GM23338 (cell line): ENCODE data around the gene NID1. TPM values are rescaled to one million over a fixed set of nuclear protein-coding genes. Genes with fewer than 3 reads are reported as not detected.

Experiments
- CREB1 ChIP-seq: fragments of 250-450 bp; sonication (Bioruptor Pico); IDR thresholded peaks from 2 replicates; pipeline ENCODE4 v1.5.0; 2020; ENCODE audit warnings: low read depth, mild to moderate bottlenecking, moderate library complexity
- EZH2 ChIP-seq: fragments of 200-600 bp; sonication (generic); IDR thresholded peaks from one replicate; pipeline ENCODE4 v1.8.0; 2017; ENCODE audit warnings: antibody characterized with exemption, mild to moderate bottlenecking, low read depth; ENCODE audit not compliant: unreplicated experiment
- EZH2phosphoT487 ChIP-seq: fragments of 200-600 bp; sonication (generic); IDR thresholded peaks from one replicate; pipeline ENCODE4 v1.8.1; 2018; ENCODE audit warnings: antibody characterized with exemption; ENCODE audit not compliant: unreplicated experiment
- JUNB ChIP-seq: IDR thresholded peaks from one replicate; pipeline ENCODE4 v1.6.1; 2016; ENCODE audit warnings: antibody characterized with exemption; ENCODE audit not compliant: unreplicated experiment
- NANOG ChIP-seq: IDR thresholded peaks from 2 replicates; pipeline ENCODE4 v1.6.1; 2016; ENCODE audit warnings: antibody characterized with exemption, borderline replicate concordance
- POLR2AphosphoS5 ChIP-seq: IDR thresholded peaks from 2 replicates; pipeline ENCODE4 v1.6.1; 2016; ENCODE audit warnings: antibody characterized with exemption, low read depth
- ZNF114 ChIP-seq: fragments of 250-450 bp; sonication (Bioruptor Pico); IDR thresholded peaks from 2 replicates; pipeline ENCODE4 v1.5.0; 2020; ENCODE audit warnings: mild to moderate bottlenecking, moderate library complexity
- polyA plus RNA-seq: library from polyadenylated mRNA; unstranded; fragments of >200 nt; fragmentation: Nextera tagmentation; extraction: Ambion mirVana; gene quantifications from 2 replicates; pipeline ENCODE4 v1.2.1, GENCODE V29; 2016
- total RNA-seq: library from RNA; depleted of rRNA; stranded (reverse); fragments of >200 nt; shearing (Covaris generic); gene quantifications from 2 replicates; pipeline ENCODE4 v1.2.3, GENCODE V29; 2014
- TF ChIP-seq, protein P1 (sequence below): fragments of 250-450 bp; sonication (Bioruptor Pico); IDR thresholded peaks from 2 replicates; pipeline ENCODE4 v1.5.0; 2020; ENCODE audit warnings: mild to moderate bottlenecking, moderate library complexity
- TF ChIP-seq, protein P2 (sequence below), 2 experiments: fragments of 200-600 bp in 1 of 2; sonication (generic) in 1 of 2; conservative IDR thresholded peaks; 2 replicates each; pipeline versions ENCODE4 v1.5.1 to v1.6.1; 2016 to 2017; ENCODE audit warnings: antibody characterized with exemption in 2 of 2, low read depth in 2 of 2, mild to moderate bottlenecking in 2 of 2, moderate library complexity in 1 of 2
- TF ChIP-seq, protein P3 (sequence below): IDR thresholded peaks from 2 replicates; pipeline ENCODE4 v1.6.1; 2016; ENCODE audit warnings: antibody characterized with exemption
- TF ChIP-seq, protein P4 (sequence below): IDR thresholded peaks from one replicate; pipeline ENCODE4 v1.6.1; 2018; ENCODE audit warnings: antibody characterized with exemption; ENCODE audit not compliant: unreplicated experiment

Gene NID1
- total and polyA plus RNA-seq, 2 experiments from 2014 or later = 7.1 to 32.5 TPM

DNA sequence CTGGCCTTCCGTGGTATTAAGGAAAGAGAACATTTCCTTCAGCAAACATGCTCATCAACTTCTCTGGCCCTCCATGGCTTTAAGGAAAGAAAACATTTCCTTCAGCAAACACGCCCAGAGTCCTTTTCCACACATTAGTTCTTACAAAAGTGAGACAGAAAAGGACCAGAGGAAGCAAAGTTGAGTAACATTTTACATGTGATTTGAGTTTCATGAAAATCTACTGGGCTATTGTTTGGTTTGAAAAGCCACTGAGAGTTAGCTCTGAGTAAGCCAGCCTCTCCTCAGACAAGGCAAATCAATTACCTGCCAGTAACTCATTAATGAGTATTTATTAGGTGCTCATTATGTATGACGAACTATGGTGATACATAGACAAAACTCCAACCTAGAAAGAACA is 78.0 kb downstream of the NID1 start (continued):
- TF ChIP-seq, protein P1, sequence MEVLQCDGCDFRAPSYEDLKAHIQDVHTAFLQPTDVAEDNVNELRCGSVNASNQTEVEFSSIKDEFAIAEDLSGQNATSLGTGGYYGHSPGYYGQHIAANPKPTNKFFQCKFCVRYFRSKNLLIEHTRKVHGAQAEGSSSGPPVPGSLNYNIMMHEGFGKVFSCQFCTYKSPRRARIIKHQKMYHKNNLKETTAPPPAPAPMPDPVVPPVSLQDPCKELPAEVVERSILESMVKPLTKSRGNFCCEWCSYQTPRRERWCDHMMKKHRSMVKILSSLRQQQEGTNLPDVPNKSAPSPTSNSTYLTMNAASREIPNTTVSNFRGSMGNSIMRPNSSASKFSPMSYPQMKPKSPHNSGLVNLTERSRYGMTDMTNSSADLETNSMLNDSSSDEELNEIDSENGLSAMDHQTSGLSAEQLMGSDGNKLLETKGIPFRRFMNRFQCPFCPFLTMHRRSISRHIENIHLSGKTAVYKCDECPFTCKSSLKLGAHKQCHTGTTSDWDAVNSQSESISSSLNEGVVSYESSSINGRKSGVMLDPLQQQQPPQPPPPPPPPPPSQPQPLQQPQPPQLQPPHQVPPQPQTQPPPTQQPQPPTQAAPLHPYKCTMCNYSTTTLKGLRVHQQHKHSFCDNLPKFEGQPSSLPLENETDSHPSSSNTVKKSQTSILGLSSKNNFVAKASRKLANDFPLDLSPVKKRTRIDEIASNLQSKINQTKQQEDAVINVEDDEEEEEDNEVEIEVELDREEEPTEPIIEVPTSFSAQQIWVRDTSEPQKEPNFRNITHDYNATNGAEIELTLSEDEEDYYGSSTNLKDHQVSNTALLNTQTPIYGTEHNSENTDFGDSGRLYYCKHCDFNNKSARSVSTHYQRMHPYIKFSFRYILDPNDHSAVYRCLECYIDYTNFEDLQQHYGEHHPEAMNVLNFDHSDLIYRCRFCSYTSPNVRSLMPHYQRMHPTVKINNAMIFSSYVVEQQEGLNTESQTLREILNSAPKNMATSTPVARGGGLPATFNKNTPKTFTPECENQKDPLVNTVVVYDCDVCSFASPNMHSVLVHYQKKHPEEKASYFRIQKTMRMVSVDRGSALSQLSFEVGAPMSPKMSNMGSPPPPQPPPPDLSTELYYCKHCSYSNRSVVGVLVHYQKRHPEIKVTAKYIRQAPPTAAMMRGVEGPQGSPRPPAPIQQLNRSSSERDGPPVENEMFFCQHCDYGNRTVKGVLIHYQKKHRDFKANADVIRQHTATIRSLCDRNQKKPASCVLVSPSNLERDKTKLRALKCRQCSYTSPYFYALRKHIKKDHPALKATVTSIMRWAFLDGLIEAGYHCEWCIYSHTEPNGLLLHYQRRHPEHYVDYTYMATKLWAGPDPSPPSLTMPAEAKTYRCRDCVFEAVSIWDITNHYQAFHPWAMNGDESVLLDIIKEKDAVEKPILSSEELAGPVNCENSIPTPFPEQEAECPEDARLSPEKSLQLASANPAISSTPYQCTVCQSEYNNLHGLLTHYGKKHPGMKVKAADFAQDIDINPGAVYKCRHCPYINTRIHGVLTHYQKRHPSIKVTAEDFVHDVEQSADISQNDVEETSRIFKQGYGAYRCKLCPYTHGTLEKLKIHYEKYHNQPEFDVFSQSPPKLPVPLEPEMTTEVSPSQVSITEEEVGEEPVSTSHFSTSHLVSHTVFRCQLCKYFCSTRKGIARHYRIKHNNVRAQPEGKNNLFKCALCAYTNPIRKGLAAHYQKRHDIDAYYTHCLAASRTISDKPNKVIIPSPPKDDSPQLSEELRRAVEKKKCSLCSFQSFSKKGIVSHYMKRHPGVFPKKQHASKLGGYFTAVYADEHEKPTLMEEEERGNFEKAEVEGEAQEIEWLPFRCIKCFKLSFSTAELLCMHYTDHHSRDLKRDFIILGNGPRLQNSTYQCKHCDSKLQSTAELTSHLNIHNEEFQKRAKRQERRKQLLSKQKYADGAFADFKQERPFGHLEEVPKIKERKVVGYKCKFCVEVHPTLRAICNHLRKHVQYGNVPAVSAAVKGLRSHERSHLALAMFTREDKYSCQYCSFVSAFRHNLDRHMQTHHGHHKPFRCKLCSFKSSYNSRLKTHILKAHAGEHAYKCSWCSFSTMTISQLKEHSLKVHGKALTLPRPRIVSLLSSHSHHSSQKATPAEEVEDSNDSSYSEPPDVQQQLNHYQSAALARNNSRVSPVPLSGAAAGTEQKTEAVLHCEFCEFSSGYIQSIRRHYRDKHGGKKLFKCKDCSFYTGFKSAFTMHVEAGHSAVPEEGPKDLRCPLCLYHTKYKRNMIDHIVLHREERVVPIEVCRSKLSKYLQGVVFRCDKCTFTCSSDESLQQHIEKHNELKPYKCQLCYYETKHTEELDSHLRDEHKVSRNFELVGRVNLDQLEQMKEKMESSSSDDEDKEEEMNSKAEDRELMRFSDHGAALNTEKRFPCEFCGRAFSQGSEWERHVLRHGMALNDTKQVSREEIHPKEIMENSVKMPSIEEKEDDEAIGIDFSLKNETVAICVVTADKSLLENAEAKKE (CRISPR knock-in tag) = no peak
- TF ChIP-seq JUNB (no peak), CREB1 (CRISPR knock-in tag) (no peak), NANOG (no peak), ZNF114 (CRISPR knock-in tag) (no peak), EZH2phosphoT487 (no peak), EZH2 (no peak), POLR2AphosphoS5 (no peak)
- TF ChIP-seq, protein P2, sequence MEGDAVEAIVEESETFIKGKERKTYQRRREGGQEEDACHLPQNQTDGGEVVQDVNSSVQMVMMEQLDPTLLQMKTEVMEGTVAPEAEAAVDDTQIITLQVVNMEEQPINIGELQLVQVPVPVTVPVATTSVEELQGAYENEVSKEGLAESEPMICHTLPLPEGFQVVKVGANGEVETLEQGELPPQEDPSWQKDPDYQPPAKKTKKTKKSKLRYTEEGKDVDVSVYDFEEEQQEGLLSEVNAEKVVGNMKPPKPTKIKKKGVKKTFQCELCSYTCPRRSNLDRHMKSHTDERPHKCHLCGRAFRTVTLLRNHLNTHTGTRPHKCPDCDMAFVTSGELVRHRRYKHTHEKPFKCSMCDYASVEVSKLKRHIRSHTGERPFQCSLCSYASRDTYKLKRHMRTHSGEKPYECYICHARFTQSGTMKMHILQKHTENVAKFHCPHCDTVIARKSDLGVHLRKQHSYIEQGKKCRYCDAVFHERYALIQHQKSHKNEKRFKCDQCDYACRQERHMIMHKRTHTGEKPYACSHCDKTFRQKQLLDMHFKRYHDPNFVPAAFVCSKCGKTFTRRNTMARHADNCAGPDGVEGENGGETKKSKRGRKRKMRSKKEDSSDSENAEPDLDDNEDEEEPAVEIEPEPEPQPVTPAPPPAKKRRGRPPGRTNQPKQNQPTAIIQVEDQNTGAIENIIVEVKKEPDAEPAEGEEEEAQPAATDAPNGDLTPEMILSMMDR (conservative IDR thresholded peaks at IDR 0.05; ENCODE audit: low read depth in 2 of 2) = no peak
- TF ChIP-seq, protein P3, sequence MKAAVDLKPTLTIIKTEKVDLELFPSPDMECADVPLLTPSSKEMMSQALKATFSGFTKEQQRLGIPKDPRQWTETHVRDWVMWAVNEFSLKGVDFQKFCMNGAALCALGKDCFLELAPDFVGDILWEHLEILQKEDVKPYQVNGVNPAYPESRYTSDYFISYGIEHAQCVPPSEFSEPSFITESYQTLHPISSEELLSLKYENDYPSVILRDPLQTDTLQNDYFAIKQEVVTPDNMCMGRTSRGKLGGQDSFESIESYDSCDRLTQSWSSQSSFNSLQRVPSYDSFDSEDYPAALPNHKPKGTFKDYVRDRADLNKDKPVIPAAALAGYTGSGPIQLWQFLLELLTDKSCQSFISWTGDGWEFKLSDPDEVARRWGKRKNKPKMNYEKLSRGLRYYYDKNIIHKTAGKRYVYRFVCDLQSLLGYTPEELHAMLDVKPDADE = no peak
- TF ChIP-seq, protein P4, sequence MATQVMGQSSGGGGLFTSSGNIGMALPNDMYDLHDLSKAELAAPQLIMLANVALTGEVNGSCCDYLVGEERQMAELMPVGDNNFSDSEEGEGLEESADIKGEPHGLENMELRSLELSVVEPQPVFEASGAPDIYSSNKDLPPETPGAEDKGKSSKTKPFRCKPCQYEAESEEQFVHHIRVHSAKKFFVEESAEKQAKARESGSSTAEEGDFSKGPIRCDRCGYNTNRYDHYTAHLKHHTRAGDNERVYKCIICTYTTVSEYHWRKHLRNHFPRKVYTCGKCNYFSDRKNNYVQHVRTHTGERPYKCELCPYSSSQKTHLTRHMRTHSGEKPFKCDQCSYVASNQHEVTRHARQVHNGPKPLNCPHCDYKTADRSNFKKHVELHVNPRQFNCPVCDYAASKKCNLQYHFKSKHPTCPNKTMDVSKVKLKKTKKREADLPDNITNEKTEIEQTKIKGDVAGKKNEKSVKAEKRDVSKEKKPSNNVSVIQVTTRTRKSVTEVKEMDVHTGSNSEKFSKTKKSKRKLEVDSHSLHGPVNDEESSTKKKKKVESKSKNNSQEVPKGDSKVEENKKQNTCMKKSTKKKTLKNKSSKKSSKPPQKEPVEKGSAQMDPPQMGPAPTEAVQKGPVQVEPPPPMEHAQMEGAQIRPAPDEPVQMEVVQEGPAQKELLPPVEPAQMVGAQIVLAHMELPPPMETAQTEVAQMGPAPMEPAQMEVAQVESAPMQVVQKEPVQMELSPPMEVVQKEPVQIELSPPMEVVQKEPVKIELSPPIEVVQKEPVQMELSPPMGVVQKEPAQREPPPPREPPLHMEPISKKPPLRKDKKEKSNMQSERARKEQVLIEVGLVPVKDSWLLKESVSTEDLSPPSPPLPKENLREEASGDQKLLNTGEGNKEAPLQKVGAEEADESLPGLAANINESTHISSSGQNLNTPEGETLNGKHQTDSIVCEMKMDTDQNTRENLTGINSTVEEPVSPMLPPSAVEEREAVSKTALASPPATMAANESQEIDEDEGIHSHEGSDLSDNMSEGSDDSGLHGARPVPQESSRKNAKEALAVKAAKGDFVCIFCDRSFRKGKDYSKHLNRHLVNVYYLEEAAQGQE = no peak
